OCI-LY1 (cell line): Measurements from ENCODE around the gene POU3F3.

Experiments
- H2AFZ ChIP-seq: fragments of 200-600 bp; sonication (generic), shearing (Covaris generic); 2 replicates; pipeline ENCODE4 v1.6.0; 2014; ENCODE audit warnings: antibody characterized with exemption, mild to moderate bottlenecking, low read length
- H3F3A ChIP-seq: fragments of 200-600 bp; sonication (generic), shearing (Covaris generic); 2 replicates; pipeline ENCODE4 v1.6.0; 2014; ENCODE audit warnings: mild to moderate bottlenecking, antibody characterized with exemption, low read length, moderate library complexity; ENCODE audit not compliant: insufficient read depth
- H3K27ac ChIP-seq: fragments of 200-600 bp; sonication (generic); 2 replicates; pipeline ENCODE4 v1.5.1; 2014; ENCODE audit warnings: low read length, mixed run types, mild to moderate bottlenecking, low read depth; ENCODE audit not compliant: poor library complexity, severe bottlenecking
- H3K27me3 ChIP-seq: fragments of 200-600 bp; sonication (generic); 2 replicates; pipeline ENCODE4 v1.6.0; 2014; ENCODE audit warnings: antibody characterized with exemption, mild to moderate bottlenecking, low read length, moderate library complexity; ENCODE audit not compliant: insufficient read depth
- H3K36me3 ChIP-seq: fragments of 200-600 bp; sonication (generic); 2 replicates; pipeline ENCODE4 v1.6.1; 2014; ENCODE audit warnings: mild to moderate bottlenecking, antibody characterized with exemption, low read length, moderate library complexity, mixed read lengths; ENCODE audit not compliant: insufficient read depth
- H3K4me1 ChIP-seq: fragments of 200-600 bp; sonication (generic); 2 replicates; pipeline ENCODE4 v1.5.1; 2014; ENCODE audit warnings: mild to moderate bottlenecking, low read length, moderate library complexity; ENCODE audit not compliant: insufficient read depth, severe bottlenecking
- H3K4me2 ChIP-seq: fragments of 200-600 bp; sonication (generic), shearing (Covaris generic); 2 replicates; pipeline ENCODE4 v1.6.1; 2014; ENCODE audit warnings: low read length
- H3K4me3 ChIP-seq: fragments of 200-600 bp; sonication (generic); 2 replicates; pipeline ENCODE4 v1.5.1; 2014; ENCODE audit warnings: low read length, low read depth, mild to moderate bottlenecking, mixed read lengths; ENCODE audit not compliant: poor library complexity, severe bottlenecking
- H3K79me2 ChIP-seq: fragments of 200-600 bp; shearing (Covaris generic); 2 replicates; pipeline ENCODE4 v1.6.1; 2016; ENCODE audit warnings: mixed run types, low read length, mixed read lengths; ENCODE audit not compliant: insufficient read depth
- H3K9ac ChIP-seq: fragments of 200-600 bp; sonication (generic), shearing (Covaris generic); 2 replicates; pipeline ENCODE4 v1.6.1; 2014; ENCODE audit warnings: mild to moderate bottlenecking, low read length, mixed read lengths
- H3K9me2 ChIP-seq: fragments of 200-600 bp; sonication (generic), shearing (Covaris generic); 2 replicates; pipeline ENCODE4 v1.6.1; 2014; ENCODE audit warnings: low read depth, mild to moderate bottlenecking, low read length, mixed read lengths
- H3K9me3 ChIP-seq: fragments of 200-600 bp; shearing (Covaris generic); 2 replicates; pipeline ENCODE4 v1.6.1; 2014; ENCODE audit warnings: low read length, mixed read lengths
- H4K20me1 ChIP-seq: fragments of 200-600 bp; sonication (generic), shearing (Covaris generic); 2 replicates; pipeline ENCODE4 v1.6.0; 2016; ENCODE audit warnings: mild to moderate bottlenecking, low read length; ENCODE audit not compliant: insufficient read depth
- CTCF ChIP-seq: fragments of 200-600 bp; sonication (generic), shearing (Covaris generic); IDR thresholded peaks from 2 replicates; pipeline ENCODE4 v1.5.1; 2017; ENCODE audit warnings: mild to moderate bottlenecking, antibody characterized with exemption, low read length, moderate library complexity, mixed read lengths
- EZH2 ChIP-seq: fragments of 200-600 bp; sonication (generic), shearing (Covaris generic); IDR thresholded peaks from 2 replicates; pipeline ENCODE4 v1.8.0; 2017; ENCODE audit warnings: borderline replicate concordance, mixed run types, mild to moderate bottlenecking, antibody characterized with exemption, low read length, moderate library complexity, mixed read lengths

Gene POU3F3

GRCh38 chr2:104840156-104840555 lies 13.8 kb upstream of the POU3F3 start:
- H3K9me2 ChIP-seq: no peaks in the 10 kb centered on the region
- no peaks in the 10 kb centered on the region for H3K4me1 ChIP-seq
- no peak for TF ChIP-seq EZH2
- H2AFZ ChIP-seq: no peak overlapping the region
- no peak overlapping the region for H3K4me2 ChIP-seq
- H3K9me3 ChIP-seq: no peaks in the 10 kb centered on the region
- no peak overlapping the region for H3K9ac ChIP-seq
- H3K79me2 ChIP-seq: no peaks in the 10 kb centered on the region
- no peaks in the 10 kb centered on the region for H4K20me1 ChIP-seq
- H3K27me3 ChIP-seq: no peaks in the 10 kb centered on the region
- no peak overlapping the region for H3K4me3 ChIP-seq
- H3K27ac ChIP-seq: no peak overlapping the region
- H3K36me3 ChIP-seq: no peaks in the 10 kb centered on the region
- H3F3A ChIP-seq: no peaks in the 10 kb centered on the region

- Histone ChIP-seq H3K79me2 (no peaks in the 10 kb centered on the region), H3K27me3 (no peaks in the 10 kb centered on the region), H3K27ac (no peak overlapping the region), H3K4me3 (no peak overlapping the region), H3K4me1 (no peaks in the 10 kb centered on the region), H3K36me3 (no peaks in the 10 kb centered on the region), H3F3A (no peaks in the 10 kb centered on the region), H3K4me2 (no peak overlapping the region), H3K9me2 (no peaks in the 10 kb centered on the region), H3K9me3 (no peaks in the 10 kb centered on the region), H4K20me1 (no peaks in the 10 kb centered on the region), H3K9ac (no peak overlapping the region), H2AFZ (no peak overlapping the region)
- no peak for TF ChIP-seq CTCF
- no peak for TF ChIP-seq EZH2
Measured at GRCh38 chr2:104840893-104841585, 12.9 kb upstream of the POU3F3 start.

GRCh38 chr2:104841744-104842143 lies 12.2 kb upstream of the POU3F3 start:
- Histone ChIP-seq H3F3A (no peaks in the 10 kb centered on the region), H3K27ac (no peak overlapping the region), H3K9me3 (no peaks in the 10 kb centered on the region), H3K9ac (no peak overlapping the region), H3K79me2 (no peaks in the 10 kb centered on the region), H2AFZ (no peak overlapping the region), H3K4me3 (no peak overlapping the region), H3K9me2 (no peaks in the 10 kb centered on the region), H3K4me2 (no peak overlapping the region), H3K4me1 (no peaks in the 10 kb centered on the region), H4K20me1 (no peaks in the 10 kb centered on the region), H3K36me3 (no peaks in the 10 kb centered on the region), H3K27me3 (no peaks in the 10 kb centered on the region)
- TF ChIP-seq CTCF (no peak), EZH2 (no peak)
